HG02870 (cell line): Measurements from ENCODE around the gene PIP4K2C.

Source experiments
- ATAC-seq: cut with Tn5 transposase; IDR thresholded peaks from one replicate; pipeline ENCODE4 v1.9.1; 2021; ENCODE audit warnings: mild to moderate bottlenecking, moderate library complexity; ENCODE audit not compliant: unreplicated experiment

Gene PIP4K2C

DNA sequence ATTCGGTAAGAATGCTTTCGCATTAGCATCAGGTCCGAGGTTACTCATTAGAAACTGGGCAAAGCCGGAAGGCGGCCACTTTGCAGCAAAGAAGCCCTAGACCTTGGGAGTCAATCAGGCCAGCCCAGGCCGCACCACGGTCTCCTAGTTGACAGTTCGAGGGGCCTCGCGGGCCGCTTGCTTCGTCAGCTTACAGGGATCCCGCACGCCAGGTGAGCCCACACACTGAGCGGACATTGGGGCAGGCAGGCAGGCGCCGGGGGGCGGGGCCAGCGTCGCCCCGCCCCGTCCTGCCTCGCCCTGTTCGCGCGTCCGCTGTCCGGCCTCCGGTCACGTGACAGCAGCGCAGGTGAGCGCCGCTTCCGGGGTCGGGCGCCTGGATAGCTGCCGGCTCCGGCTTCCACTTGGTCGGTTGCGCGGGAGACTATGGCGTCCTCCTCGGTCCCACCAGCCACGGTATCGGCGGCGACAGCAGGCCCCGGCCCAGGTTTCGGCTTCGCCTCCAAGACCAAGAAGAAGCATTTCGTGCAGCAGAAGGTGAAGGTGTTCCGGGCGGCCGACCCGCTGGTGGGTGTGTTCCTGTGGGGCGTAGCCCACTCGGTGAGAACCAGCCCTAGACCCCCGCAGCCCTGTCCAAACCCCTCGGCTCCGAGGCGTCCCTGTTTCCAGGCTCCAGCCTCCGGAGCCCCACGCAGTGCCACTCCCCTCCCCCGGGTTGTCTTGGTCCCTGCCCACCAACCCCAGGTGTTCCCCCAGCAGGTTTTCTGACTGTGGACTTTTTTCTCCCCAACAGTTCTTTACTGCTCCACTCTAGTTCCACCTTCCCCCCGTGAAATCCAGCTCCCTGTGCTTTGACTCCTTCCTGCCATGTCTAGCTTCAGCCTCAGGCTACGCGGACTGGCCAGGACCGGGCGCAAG, at the start of gene PIP4K2C:
TSS of gene PIP4K2C (plus strand) at position 329 of the 918 bp plus-strand sequence. CDS start at position 427, 98 bp downstream.
- peak; percentile 84 for ATAC-seq

GRCh38 chr12:57541717-57542116, 49.3 kb upstream of the PIP4K2C start:
- no peak for ATAC-seq

DNA sequence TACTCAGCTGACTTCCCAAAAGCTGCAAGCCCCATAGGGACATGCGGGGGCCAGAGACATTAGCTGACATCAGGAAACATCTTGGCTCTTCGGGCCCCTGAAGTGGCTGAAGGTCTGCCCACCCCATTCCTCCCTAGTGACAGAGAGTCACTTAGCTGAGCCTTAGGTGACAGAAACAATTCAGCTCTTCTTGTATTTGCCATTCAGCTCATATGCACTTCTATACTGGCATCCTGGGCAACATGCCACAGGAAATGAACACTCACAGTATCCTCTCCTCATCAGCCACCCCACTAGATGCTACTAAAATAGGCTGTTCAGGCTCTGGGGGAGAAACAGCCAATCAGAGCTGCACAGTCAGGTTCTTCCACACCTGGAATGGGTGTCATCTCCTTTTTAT, 47.4 kb upstream of the PIP4K2C start:
- ATAC-seq: no peak

DNA sequence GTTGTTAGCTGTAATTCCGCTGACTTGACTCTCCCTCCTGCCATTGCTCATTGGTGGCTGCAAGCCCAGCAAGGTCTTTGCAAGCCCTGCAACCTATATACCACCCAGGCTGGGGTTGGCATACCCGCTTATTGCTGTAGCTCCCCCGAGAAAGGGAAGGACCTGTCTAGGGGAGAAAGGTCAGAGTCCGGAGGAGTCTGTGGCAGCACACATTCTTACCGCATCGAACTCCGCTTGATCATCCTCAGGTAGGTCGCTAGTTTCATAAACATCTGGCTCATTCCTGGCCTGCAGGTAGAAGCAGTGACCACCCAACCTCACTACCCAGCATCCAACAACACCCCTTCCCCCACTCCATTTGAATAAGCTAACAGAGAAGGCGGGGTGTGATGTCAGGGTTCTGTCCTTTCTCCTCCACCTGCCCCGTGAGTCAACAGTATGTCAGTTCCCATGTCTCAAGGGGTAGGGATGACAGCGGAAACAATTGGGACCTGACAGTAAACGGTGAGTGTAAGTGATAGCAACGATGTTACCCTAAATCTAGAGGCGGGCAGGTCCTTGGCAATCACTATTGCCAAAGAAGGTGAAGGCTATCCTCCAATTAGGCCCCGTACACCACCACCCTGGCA, 45.1 kb upstream of the PIP4K2C start:
- ATAC-seq: no peak

DNA sequence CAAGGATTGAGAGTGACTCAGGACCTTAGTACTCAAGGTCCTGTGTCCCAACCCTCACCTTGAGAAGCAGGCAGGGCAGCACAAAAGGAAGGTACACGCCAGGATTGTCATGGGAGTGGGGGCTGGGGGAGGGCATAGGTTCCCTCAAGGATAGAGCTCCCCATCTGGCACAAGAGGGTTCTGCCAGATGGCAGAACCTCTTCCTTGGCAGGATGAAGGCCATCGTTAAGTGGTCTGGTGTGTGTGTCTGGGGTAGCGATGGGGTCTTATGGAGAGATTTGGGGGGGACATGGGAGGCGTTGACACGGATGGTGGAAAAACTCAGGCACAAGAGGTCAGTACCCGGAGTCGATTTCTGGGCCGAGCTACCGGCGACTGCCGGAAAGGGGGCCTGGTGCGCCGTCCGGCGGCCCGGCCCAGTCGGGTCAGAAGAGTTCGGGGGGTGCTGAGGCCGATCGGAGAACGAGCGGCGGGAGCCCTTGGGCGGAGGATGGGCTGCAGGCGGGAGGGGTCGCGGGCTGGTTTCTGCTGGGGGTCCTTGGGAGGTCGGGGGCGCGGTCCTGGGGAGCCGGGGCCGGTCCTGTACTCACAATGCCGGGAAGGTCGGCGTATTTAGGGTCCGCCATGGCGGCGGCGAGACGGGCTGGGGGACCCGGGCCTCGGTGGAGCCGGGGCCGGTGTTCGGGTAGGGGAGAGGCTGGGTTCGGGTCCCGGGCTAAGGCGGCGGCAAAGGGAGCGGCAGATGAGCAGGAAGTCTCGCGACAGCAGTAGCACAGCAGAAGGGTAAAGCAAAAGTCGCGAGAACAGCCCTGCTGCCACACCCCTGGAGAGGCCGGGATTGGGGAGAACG, 44.3 kb upstream of the PIP4K2C start, which contains the start of gene DCTN2:
TSS of gene DCTN2 (minus strand) at position 755 of the 850 bp plus-strand sequence. CDS start at position 626, 129 bp downstream.
- peak; percentile 99 for ATAC-seq

DNA sequence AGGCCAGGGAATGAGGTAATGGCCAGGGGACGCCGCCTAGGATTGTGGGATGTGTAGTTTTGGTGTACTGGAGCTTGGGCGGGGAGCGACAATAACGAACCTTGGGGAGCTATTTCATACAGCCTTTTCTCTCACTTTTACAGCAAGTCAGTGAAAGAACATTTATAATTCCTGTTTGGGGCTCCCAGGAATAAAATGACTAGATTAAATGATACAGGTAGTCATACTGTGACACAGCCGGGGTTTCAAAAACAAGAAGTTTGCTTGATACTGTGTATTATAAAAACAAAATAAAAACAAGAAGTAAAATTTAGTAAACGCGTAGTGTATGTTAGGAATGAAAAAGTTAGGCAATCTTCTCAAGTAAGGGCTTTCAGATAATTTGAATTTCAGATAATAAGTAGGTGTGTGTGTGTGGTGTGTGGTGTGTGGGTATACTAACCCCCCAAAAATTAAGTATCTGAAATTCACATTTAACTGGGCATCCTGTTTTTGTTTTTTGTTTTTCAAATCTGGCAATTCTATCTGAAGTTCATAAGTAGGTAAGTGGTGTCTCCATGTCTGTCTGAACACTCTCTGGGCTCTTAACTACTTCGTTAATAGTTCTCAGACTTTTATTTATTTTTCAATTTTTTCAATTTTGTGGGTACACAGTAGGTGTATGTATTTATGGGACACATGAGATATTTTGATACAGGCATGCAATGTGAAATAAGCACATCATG, 43.5 kb upstream of the PIP4K2C start:
- ATAC-seq: no peak

DNA sequence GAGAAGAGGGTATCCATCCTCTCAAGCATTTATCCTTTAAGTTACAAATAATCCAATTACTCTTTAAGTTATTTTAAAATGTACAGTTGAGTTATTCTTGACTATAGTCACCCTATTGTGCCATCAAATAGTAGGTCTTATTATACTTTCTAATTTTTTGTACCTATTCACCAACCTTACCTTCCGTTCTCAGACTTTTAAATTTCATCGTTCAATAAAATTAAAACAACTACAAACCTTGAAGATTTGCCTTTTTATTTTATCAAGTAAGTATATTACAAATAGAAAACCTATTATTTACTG, 43.0 kb upstream of the PIP4K2C start:
- ATAC-seq: no peak

DNA sequence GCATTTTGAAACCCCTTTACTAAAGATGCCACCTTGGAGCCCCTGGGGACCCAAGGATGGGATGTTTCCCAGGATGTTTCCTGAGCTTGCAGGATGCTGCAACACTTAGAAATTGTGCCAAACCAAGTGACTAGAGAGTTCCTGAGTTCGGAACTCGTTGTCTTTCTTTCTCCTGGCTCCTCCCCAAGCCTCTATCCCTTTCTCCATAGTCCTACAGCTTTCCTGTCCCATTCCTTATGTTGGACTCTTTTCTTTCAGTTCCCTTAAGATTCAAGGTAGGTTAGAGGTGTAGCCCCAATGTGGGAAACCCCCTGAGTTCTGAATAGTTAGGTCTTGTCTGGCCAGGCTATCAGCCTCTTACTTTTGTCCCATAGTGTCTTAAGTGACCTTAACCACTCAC, 42.5 kb upstream of the PIP4K2C start:
- ATAC-seq: no peak

DNA sequence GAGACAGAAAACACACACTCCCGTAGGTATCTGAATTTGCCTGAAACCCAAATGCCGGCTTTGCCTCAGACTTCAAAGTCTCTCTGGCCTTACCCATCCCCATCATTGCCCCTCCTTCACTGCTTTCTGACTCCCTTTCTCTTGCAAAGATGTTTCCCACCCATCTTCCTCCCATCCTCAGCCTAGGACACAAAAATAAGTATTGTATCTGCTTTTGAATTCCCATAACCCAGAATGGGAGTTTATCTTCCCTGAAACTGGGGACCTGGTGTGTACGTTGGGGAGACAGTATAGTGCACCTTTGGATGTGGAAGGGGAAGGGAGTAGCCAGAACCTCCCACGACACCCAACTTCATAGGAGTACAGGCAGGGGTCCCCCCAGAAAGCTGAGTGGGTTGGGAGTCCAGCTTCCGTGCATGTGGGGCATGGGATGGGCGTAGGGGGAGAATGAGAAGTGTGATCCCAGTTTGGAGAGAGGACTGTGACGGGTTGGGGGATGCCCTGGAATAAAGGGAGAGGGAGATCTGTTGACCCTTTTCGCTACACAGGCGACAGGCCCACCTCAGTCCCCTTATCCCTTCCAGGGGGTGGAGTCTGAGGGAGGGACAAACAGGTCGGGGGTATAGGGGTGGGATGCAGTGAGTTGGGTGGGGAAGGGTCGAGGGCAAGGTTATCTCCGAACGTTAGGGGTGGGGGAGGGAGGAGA, 41.6 kb upstream of the PIP4K2C start:
- no peak for ATAC-seq

- no peak for ATAC-seq
These were observed 40.9 kb upstream of the PIP4K2C start, which contains the start of gene KIF5A for GRCh38 chr12:57549909-57550640. Gene KIF5A (plus strand): TSS chr12:57550044. CDS start chr12:57550272, 228 bp downstream.

- ATAC-seq: no peak
These were observed 40.1 kb upstream of the PIP4K2C start for GRCh38 chr12:57550641-57551549.

GRCh38 chr12:57551637-57552305, 39.2 kb upstream of the PIP4K2C start:
- ATAC-seq: no peak

GRCh38 chr12:57552306-57552651, 38.7 kb upstream of the PIP4K2C start:
- no peak for ATAC-seq

GRCh38 chr12:57552835-57553313, 38.1 kb upstream of the PIP4K2C start:
- no peak for ATAC-seq

GRCh38 chr12:57553343-57554202, 37.4 kb upstream of the PIP4K2C start:
- no peak for ATAC-seq

DNA sequence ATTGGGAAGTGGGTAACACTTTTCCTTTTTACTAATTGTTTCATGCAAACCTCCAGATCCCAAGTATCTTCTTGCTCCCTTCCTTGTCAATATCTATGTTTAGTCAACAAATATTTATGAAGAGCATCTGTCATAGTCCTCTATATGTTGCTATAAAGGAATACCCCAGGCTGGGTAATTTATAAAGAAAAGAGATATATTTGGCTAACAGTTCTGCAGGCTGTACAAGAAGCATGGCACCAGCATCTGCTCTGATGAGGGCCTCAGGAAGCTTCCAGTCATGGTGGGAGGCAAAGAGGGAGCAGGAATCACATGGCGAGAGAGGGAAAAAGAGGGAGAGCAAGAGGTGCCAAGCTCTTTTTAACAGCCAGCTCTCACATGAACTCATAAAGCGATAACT, 36.5 kb upstream of the PIP4K2C start:
- no peak for ATAC-seq

DNA sequence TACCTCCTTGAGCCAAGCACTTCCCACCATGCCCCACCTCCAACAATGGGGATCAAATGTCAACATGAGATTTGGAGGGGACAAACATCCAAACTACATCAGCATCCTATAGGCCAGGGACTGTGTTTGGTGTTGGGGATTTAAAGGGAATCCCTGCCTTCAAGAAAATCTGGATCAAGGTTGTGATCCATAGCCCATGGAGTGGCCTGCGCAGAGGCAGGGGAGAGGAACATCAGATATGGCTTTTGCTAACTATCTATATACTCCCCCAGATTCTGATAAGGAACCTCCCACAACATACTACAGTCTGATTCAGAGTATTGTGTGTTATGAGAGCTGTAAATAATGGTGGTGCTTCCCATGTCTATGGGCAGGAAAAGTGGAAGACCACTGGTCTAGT, 36.1 kb upstream of the PIP4K2C start:
- ATAC-seq: no peak
